ENCODE results near the gene ERICH2.

Gene ERICH2

GRCh38 chr2:170836027-170836426, 65.8 kb downstream of the ERICH2 start:
- no peak for DNase-seq (ENCODE audit: low read depth in 1 of 2, low spot score in 1 of 2)

DNA sequence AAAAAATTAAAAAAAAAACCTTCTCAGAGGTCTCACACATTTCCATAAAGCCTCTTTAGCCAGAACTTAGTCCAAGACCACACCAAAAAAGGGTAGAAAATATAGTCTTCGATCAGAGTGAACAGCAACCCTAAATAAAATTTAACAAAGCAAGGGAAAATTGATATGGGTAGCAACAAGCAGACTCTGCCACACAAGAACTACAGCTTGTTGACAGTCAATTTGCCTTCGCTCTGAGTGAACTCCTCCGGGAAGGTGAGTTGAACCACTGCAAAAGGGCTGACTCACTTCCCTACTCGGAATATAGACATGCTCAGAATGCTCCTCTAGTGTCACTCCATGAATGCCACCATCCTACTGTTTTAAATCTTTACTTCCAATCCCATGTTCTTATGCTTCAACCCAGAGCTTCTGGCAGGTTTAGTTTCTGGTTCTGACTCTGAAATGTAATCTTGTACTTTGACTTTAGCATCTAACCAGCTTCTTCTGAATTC, 70.6 kb downstream of the ERICH2 start:
- DNase-seq (ENCODE audit: low read depth in 1 of 2, low spot score in 1 of 2) = no peak

DNA sequence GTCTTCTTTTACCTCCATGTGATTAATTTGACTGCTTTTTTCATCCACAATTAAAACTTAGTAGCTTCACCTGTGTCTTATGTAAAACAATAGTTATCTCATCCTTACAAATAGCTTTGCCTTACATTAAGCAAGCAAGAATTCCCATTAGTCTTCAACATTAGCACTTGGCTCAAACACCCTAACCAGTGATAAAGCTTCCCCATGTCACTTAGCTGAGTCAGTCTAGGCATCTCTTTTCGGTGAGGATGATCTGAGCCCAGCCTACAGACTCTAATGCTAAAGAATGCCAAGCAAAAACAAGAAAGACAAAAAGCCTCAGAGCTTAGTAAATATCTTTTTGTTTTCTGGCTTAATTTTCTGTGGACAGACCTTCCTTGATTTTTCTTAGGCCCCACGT, 72.6 kb downstream of the ERICH2 start:
- no peak for DNase-seq (ENCODE audit: low read depth in 1 of 2, low spot score in 1 of 2)

- DNase-seq (ENCODE audit: low read depth in 1 of 2, low spot score in 1 of 2) = no peak
These were observed 73.5 kb downstream of the ERICH2 start for GRCh38 chr2:170843656-170844055.

DNA sequence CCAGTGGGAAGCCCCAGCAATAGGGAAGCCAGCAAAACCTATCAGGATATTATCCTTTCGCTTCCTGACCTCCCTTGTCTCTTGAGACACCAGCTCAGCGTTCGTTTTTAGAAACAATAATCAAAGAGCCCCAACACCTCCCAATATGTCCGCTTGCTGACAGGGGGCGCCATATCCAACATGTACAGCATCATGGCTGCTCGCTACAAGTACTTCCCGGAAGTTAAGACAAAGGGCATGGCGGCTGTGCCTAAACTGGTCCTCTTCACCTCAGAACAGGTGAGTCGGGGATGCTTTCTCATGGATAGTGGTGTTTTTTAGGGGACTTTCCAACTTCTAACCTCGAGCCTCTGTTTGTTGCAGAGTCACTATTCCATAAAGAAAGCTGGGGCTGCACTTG, 75.2 kb downstream of the ERICH2 start:
- no peak for DNase-seq (ENCODE audit: low read depth in 1 of 2, low spot score in 1 of 2)

- no peak for DNase-seq (ENCODE audit: low read depth in 1 of 2, low spot score in 1 of 2)
These were observed 76.1 kb downstream of the ERICH2 start for GRCh38 chr2:170846314-170846713.

- DNase-seq (ENCODE audit: low read depth in 1 of 2, low spot score in 1 of 2) = no peak
These were observed 77.5 kb downstream of the ERICH2 start for GRCh38 chr2:170847716-170848115.

Data from activated T-helper 1 cell treated with anti-CD3 and anti-CD28 coated beads, Interleukin-2, amount 50 U/mL, for 16 hours (primary cell).